ENCODE measurements around the gene NGF. TPM values are rescaled to one million over a fixed set of nuclear protein-coding genes. Genes with fewer than 3 reads are reported as not detected.

Gene NGF
- total RNA-seq, 2 donors from 2014 or later = 5.1 to 12.0 TPM

DNA sequence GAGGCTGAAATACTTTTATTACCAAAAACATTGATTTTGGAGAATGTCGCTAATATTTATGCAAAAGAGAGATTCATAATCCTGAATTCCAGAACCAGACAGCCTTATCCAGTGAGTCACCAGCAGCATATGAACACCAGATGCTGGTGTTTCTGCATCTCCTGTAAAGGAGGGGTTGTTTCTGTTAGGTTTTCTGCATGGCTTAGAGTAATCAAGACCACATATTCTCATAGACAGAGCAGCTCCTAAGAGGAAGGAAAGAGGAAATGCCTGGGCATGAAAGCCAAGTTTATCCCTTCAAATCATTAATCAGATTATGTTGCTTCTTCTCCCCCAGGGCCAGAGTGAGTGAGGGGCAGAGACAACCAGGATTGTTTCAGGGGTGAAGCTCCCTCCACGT lies 86.2 kb downstream of the NGF start:
- no peak for DNase-seq (ENCODE audit: low spot score)
- TF ChIP-seq, protein P1, sequence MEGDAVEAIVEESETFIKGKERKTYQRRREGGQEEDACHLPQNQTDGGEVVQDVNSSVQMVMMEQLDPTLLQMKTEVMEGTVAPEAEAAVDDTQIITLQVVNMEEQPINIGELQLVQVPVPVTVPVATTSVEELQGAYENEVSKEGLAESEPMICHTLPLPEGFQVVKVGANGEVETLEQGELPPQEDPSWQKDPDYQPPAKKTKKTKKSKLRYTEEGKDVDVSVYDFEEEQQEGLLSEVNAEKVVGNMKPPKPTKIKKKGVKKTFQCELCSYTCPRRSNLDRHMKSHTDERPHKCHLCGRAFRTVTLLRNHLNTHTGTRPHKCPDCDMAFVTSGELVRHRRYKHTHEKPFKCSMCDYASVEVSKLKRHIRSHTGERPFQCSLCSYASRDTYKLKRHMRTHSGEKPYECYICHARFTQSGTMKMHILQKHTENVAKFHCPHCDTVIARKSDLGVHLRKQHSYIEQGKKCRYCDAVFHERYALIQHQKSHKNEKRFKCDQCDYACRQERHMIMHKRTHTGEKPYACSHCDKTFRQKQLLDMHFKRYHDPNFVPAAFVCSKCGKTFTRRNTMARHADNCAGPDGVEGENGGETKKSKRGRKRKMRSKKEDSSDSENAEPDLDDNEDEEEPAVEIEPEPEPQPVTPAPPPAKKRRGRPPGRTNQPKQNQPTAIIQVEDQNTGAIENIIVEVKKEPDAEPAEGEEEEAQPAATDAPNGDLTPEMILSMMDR (IDR thresholded peaks at IDR 0.05) = no peak
- Histone ChIP-seq H3K27me3 (no peaks in the 10 kb centered on the region), H3K27ac (peak overlapping the region; percentile 24 to 45), H3K4me1 (peaks cover 0 to 14% of the 10 kb centered on the region in 2 donors), H3K36me3 (no peaks in the 10 kb centered on the region), H3K9me3 (no peaks in the 10 kb centered on the region), H3K4me3 (no peak overlapping the region)

DNA sequence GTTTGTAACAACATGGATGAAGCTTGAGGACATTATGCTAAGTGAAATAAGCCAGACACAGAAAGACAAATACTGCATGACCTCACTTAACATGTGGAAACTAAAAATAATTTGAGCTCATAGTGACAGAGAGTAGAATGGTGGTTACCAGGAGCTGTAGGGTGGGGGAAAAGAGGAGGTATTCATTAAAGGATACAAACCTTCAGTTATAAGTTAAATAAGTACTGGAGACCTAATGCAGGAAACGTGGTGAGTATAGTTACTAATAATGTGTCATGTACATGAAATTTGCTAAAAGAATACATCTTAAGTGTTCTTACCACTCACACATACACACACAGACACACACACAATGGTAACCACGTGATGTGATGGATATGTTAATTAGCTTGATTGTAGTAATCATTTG lies 86.7 kb downstream of the NGF start:
- TF ChIP-seq, protein P1 (IDR thresholded peaks at IDR 0.05) = no peak
- no peak for DNase-seq (ENCODE audit: low spot score)
- no peaks in the 10 kb centered on the region for H3K36me3 ChIP-seq
- H3K4me1 ChIP-seq = peaks cover 0 to 14% of the 10 kb centered on the region in 2 donors
- no peaks in the 10 kb centered on the region for H3K27me3 ChIP-seq
- no peaks in the 10 kb centered on the region for H3K9me3 ChIP-seq
- peak overlapping the region in 1 of 2 donors; percentile 45 for H3K27ac ChIP-seq
- H3K4me3 ChIP-seq = no peak overlapping the region

DNA sequence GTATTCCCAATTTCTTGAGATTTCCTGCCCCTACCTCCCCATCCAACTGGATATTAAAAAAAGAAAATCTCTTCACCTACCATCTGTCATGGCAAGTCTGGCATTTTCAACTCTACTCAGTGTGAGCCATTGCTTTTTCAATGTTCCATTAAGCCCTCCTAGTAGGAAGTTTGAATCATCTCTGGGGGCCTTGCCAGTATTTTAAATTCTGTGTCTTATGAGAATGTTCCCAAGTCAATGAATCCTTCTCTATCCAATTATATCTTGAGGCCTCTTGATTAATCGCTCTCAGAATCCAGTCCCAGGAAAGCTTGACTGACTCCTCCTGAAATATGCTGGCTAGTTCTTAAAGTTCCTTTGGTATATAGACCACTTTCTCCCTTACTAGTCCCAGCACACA lies 91.5 kb downstream of the NGF start:
- TF ChIP-seq, protein P1 (IDR thresholded peaks at IDR 0.05) = no peak
- Histone ChIP-seq H3K4me3 (no peak overlapping the region), H3K27me3 (no peaks in the 10 kb centered on the region), H3K36me3 (no peaks in the 10 kb centered on the region), H3K9me3 (peaks cover 0 to 15% of the 10 kb centered on the region in 2 donors), H3K27ac (no peak overlapping the region), H3K4me1 (peaks cover 0 to 4% of the 10 kb centered on the region in 2 donors)
- no peak for DNase-seq (ENCODE audit: low spot score)

DNA sequence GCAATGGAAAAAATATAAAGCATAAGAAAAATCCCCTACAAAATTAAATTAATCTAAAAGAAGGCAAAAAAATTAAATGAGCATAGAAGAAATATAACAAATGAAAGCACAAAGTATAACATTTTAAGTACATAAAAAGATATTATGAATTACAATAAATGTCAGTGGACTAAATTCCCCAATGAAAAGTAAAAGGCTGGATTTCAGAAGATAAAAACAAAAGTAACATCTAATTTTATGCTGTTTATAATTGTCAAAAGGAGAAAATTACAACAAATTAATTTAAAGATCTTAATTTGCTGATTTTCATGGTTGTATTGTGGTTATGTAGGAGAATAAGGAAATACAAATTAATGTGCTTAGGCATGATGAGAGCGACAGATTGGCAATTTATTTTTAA lies 92.8 kb downstream of the NGF start:
- Histone ChIP-seq H3K9me3 (peaks cover 0 to 15% of the 10 kb centered on the region in 2 donors), H3K36me3 (no peaks in the 10 kb centered on the region), H3K27me3 (no peaks in the 10 kb centered on the region), H3K27ac (no peak overlapping the region), H3K4me1 (no peaks in the 10 kb centered on the region), H3K4me3 (no peak overlapping the region)
- DNase-seq (ENCODE audit: low spot score) = no peak
- TF ChIP-seq, protein P1 (IDR thresholded peaks at IDR 0.05) = no peak

DNA sequence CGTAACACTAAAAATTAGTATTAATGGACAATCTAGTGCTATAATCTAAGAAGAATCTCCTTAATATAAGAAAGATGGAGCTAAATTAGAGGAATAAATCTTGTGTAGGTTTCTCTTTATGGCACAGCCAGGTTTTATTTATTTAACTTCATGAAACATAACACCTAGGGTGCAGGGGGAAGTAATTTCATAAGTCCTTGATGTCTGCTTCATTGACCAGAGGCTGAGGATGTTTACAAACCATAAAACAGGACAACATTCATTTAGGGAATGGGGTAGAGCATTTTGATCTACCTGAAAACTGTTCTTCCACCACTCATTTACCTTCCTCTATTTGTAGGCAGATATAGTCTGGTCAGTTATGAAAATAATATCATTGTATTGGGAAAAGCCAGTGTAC lies 95.5 kb downstream of the NGF start:
- Histone ChIP-seq H3K4me3 (no peak overlapping the region), H3K4me1 (no peaks in the 10 kb centered on the region), H3K27ac (no peak overlapping the region), H3K27me3 (no peaks in the 10 kb centered on the region), H3K36me3 (no peaks in the 10 kb centered on the region), H3K9me3 (peaks cover 0 to 15% of the 10 kb centered on the region in 2 donors)
- no peak for DNase-seq (ENCODE audit: low spot score)
- TF ChIP-seq, protein P1 (IDR thresholded peaks at IDR 0.05) = no peak

DNA sequence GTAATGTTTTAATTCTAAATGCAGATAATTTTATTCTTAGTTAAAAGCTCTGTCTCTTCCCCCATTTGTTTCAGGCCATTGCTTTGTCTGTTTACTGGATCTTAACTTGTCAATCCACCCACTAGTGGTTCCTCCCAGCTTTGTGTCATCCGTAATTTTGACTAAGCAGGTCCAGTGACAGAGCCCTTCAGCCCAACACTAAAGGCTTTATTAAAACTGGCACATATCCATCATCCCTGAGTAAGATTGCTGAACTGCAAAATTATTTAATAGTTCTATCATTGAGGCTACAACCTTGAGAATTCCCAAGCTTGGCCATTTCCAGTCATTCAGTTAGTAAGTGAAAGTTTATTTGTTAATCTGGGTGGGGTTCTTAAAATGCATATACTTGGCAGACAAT lies 96.7 kb downstream of the NGF start:
- no peaks in the 10 kb centered on the region for H3K27me3 ChIP-seq
- H3K4me3 ChIP-seq = no peak overlapping the region
- no peak for DNase-seq (ENCODE audit: low spot score)
- no peaks in the 10 kb centered on the region for H3K36me3 ChIP-seq
- no peaks in the 10 kb centered on the region for H3K4me1 ChIP-seq
- peaks cover 0 to 15% of the 10 kb centered on the region in 2 donors for H3K9me3 ChIP-seq
- TF ChIP-seq, protein P1 (IDR thresholded peaks at IDR 0.05) = no peak
- H3K27ac ChIP-seq = no peak overlapping the region

Measured in right atrium auricular region (tissue), 2 donors.